HepG2 (cell line): ENCODE measurements around the gene SLIT1. TPM values are rescaled to one million over a fixed set of nuclear protein-coding genes. Genes with fewer than 3 reads are reported as not detected.

ENCODE experiments used
- FOSL1 ChIP-seq: sonication (generic); formaldehyde crosslinking; IDR thresholded peaks from 2 replicates; pipeline ENCODE4 v1.9.0; 2021; ENCODE audit warnings: missing genetic modification reagents, borderline replicate concordance
- GZF1 ChIP-seq: sonication (generic); formaldehyde crosslinking; IDR thresholded peaks from 2 replicates; pipeline ENCODE4 v1.5.1; 2020; ENCODE audit warnings: mild to moderate bottlenecking, missing genetic modification reagents
- HMGXB4 ChIP-seq, 2 experiments: sonication (generic) in 1 of 2; formaldehyde crosslinking in 1 of 2; IDR thresholded peaks; 2 replicates each; pipeline versions ENCODE4 v1.4.0 to v1.6.1; 2018 to 2020; ENCODE audit warnings: missing genetic modification reagents in 2 of 2, borderline replicate concordance in 1 of 2, low read depth in 1 of 2, mild to moderate bottlenecking in 1 of 2, missing biosample characterization in 1 of 2
- HNRNPH1 ChIP-seq: fragments of 200-400 bp; formaldehyde crosslinking; optimal IDR thresholded peaks from 2 replicates; pipeline ENCODE3; 2017; ENCODE audit warnings: mild to moderate bottlenecking, low read depth, low read length
- KAT7 ChIP-seq: IDR thresholded peaks from 2 replicates; pipeline ENCODE4 v1.6.1; 2018; ENCODE audit warnings: borderline replicate concordance, missing compliant biosample characterization
- KAT8 ChIP-seq: IDR thresholded peaks from 2 replicates; pipeline ENCODE4 v1.6.1; 2016; ENCODE audit warnings: missing genetic modification reagents, missing compliant biosample characterization
- KDM4B ChIP-seq: sonication (generic); formaldehyde crosslinking; IDR thresholded peaks from 2 replicates; pipeline ENCODE4 v1.4.0; 2020; ENCODE audit warnings: missing genetic modification reagents
- KDM6A ChIP-seq: IDR thresholded peaks from 2 replicates; pipeline ENCODE4 v1.6.1; 2016; ENCODE audit warnings: low read depth
- MAX ChIP-seq: IDR thresholded peaks from 2 replicates; pipeline ENCODE4 v1.6.1; 2012; ENCODE audit warnings: inconsistent platforms
- MIER3 ChIP-seq: IDR thresholded peaks from 2 replicates; pipeline ENCODE4 v1.6.1; 2016; ENCODE audit warnings: missing compliant biosample characterization, borderline replicate concordance
- RCOR2 ChIP-seq: IDR thresholded peaks from 2 replicates; pipeline ENCODE4 v1.6.1; 2016; ENCODE audit warnings: missing biosample characterization, missing genetic modification reagents
- REXO4 ChIP-seq: sonication (generic); formaldehyde crosslinking; IDR thresholded peaks from 2 replicates; pipeline ENCODE4 v1.8.0; 2022; ENCODE audit warnings: missing genetic modification reagents, mild to moderate bottlenecking, borderline replicate concordance
- SOX5 ChIP-seq: IDR thresholded peaks from 2 replicates; pipeline ENCODE4 v1.6.1; 2016; ENCODE audit warnings: borderline replicate concordance
- STAG1 ChIP-seq: sonication (generic); formaldehyde crosslinking; IDR thresholded peaks from 2 replicates; pipeline ENCODE4 v1.4.0; 2020; ENCODE audit warnings: missing genetic modification reagents
- ZBTB14 ChIP-seq: sonication (generic); formaldehyde crosslinking; IDR thresholded peaks from 2 replicates; pipeline ENCODE4 v1.4.0; 2020; ENCODE audit warnings: missing genetic modification reagents
- ZMYM2 ChIP-seq: sonication (generic); formaldehyde crosslinking; IDR thresholded peaks from 2 replicates; pipeline ENCODE4 v1.8.0; 2022; ENCODE audit warnings: mild to moderate bottlenecking, missing genetic modification reagents
- ZMYM4 ChIP-seq: sonication (generic); formaldehyde crosslinking; IDR thresholded peaks from 2 replicates; pipeline ENCODE4 v1.8.1; 2023; ENCODE audit warnings: mild to moderate bottlenecking, missing genetic modification reagents
- ZNF274 ChIP-seq: sonication (generic); formaldehyde crosslinking; IDR thresholded peaks from 2 replicates; pipeline ENCODE4 v1.5.1; 2020; ENCODE audit warnings: mild to moderate bottlenecking, missing genetic modification reagents
- ZNF362 ChIP-seq: sonication (generic); formaldehyde crosslinking; IDR thresholded peaks from 2 replicates; pipeline ENCODE4 v1.4.0; 2020; ENCODE audit warnings: missing genetic modification reagents, mild to moderate bottlenecking, borderline replicate concordance
- ZNF598 ChIP-seq: sonication (generic); formaldehyde crosslinking; IDR thresholded peaks from 2 replicates; pipeline ENCODE4 v1.5.1; 2020; ENCODE audit warnings: mild to moderate bottlenecking, missing genetic modification reagents, borderline replicate concordance
- ZNF607 ChIP-seq: sonication (generic); formaldehyde crosslinking; IDR thresholded peaks from 2 replicates; pipeline ENCODE4 v1.5.1; 2020; ENCODE audit warnings: missing genetic modification reagents, mild to moderate bottlenecking, borderline replicate concordance
- ZNF782 ChIP-seq: sonication (generic); formaldehyde crosslinking; IDR thresholded peaks from 2 replicates; pipeline ENCODE4 v1.4.0; 2020; ENCODE audit warnings: missing genetic modification reagents, mild to moderate bottlenecking, borderline replicate concordance
- ZXDC ChIP-seq: sonication (generic); formaldehyde crosslinking; IDR thresholded peaks from 2 replicates; pipeline ENCODE4 v1.5.0; 2020; ENCODE audit warnings: mild to moderate bottlenecking, missing genetic modification reagents
- polyA plus RNA-seq, 8 experiments: library from polyadenylated mRNA; depleted of rRNA in 3 of 8; stranded (reverse) in 7 of 8; unstranded in 1 of 8; fragments of >200 nt; fragmentation: Illumina TruSeq in 4 of 8; extraction: Trizol in 4 of 8; gene quantifications; 2 replicates each; pipeline versions ENCODE4 v1.2.1 to v1.2.3, GENCODE V29; 2011 to 2016; ENCODE audit warnings: low read depth in 4 of 8, missing spikeins in 1 of 8, mixed read lengths in 1 of 8; ENCODE audit not compliant: insufficient read depth in 1 of 8
- total RNA-seq, 5 experiments: library from RNA; depleted of rRNA; stranded (reverse); fragments of >200 nt; fragmentation: Illumina TruSeq; extraction: Trizol; gene quantifications; 2 replicates each; pipeline ENCODE4 v1.2.3, GENCODE V29; 2016; ENCODE audit warnings: low read depth in 1 of 5

Gene SLIT1
- total and polyA plus RNA-seq, 2 of the 13 experiments (the other 11 are each of a cell fraction or from before 2014, with no cell fraction given), result 0.09 to 0.33 TPM

GRCh38 chr10:97196223-97197029 is 10.7 kb upstream of the SLIT1 start (continued):
- TF ChIP-seq ZNF274 (CRISPR knock-in tag), result no peak
- peak; percentile 71 for TF ChIP-seq ZBTB14 (CRISPR knock-in tag)
- TF ChIP-seq REXO4, result no peak
- no peak for TF ChIP-seq KAT7 (CRISPR knock-in tag)
- TF ChIP-seq HNRNPH1, result no peak
- no peak for TF ChIP-seq ZNF362 (CRISPR knock-in tag)
- no peak for TF ChIP-seq ZNF607 (CRISPR knock-in tag)
- TF ChIP-seq ZMYM4 (CRISPR knock-in tag), result no peak
- no peak for TF ChIP-seq KDM4B (CRISPR knock-in tag)
- TF ChIP-seq ZNF598 (CRISPR knock-in tag), result no peak
- TF ChIP-seq HMGXB4 (CRISPR knock-in tag; IDR thresholded peaks at IDR 0.05; ENCODE audit: borderline replicate concordance in 1 of 2, low read depth in 1 of 2), result peak in 1 of 2 experiments; percentile 51; a peak in 1 of 4 replicates
- TF ChIP-seq ZXDC (CRISPR knock-in tag), result no peak
- no peak for TF ChIP-seq ZMYM2
- TF ChIP-seq RCOR2 (CRISPR knock-in tag), result no peak
- no peak for TF ChIP-seq ZNF782 (CRISPR knock-in tag)
- no peak for TF ChIP-seq KAT8 (CRISPR knock-in tag)
- no peak for TF ChIP-seq MIER3
- TF ChIP-seq GZF1, result no peak
- no peak for TF ChIP-seq FOSL1
- no peak for TF ChIP-seq KDM6A (CRISPR knock-in tag)
- no peak for TF ChIP-seq SOX5 (CRISPR knock-in tag)
- TF ChIP-seq MAX, result no peak
- TF ChIP-seq STAG1 (CRISPR knock-in tag), result peak; percentile 75
